Astrocyte (in vitro differentiated cells and primary cell): ENCODE data around the gene FHIT.

Experiments
- EZH2 ChIP-seq: IDR thresholded peaks from 2 replicates; pipeline ENCODE4 v1.6.1; 2012; ENCODE audit warnings: mild to moderate bottlenecking, low read length, inconsistent platforms; ENCODE audit not compliant: insufficient read depth
- TF ChIP-seq, protein P1 (sequence below): IDR thresholded peaks from 2 replicates; pipeline ENCODE4 v1.5.1; 2011; ENCODE audit warnings: low read depth, mild to moderate bottlenecking, inconsistent platforms, low read length, moderate library complexity; ENCODE audit not compliant: insufficient read depth

DNA sequence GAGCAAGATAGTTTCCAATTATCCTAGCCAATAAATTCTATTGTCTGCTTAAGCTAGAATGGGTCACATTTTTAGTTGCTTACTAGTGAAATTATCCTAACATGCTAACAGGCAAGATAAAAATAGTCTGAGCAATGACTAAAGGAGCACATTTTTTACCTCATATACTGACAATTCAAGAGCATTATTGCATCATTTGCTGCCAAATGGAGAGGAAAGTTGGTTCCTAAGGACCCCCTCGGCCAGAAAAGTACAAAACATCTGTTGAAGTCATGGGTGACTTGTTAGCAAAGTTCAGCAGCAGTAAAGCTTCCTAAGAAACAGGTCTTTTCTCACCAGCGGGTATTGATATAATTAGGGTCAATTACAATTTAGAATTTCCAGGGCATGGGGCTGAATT is 1001.0 kb downstream of the FHIT start:
- TF ChIP-seq, protein P1, sequence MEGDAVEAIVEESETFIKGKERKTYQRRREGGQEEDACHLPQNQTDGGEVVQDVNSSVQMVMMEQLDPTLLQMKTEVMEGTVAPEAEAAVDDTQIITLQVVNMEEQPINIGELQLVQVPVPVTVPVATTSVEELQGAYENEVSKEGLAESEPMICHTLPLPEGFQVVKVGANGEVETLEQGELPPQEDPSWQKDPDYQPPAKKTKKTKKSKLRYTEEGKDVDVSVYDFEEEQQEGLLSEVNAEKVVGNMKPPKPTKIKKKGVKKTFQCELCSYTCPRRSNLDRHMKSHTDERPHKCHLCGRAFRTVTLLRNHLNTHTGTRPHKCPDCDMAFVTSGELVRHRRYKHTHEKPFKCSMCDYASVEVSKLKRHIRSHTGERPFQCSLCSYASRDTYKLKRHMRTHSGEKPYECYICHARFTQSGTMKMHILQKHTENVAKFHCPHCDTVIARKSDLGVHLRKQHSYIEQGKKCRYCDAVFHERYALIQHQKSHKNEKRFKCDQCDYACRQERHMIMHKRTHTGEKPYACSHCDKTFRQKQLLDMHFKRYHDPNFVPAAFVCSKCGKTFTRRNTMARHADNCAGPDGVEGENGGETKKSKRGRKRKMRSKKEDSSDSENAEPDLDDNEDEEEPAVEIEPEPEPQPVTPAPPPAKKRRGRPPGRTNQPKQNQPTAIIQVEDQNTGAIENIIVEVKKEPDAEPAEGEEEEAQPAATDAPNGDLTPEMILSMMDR, result no peak
- TF ChIP-seq EZH2, result no peak
